Keratinocyte (primary cell): ENCODE results near the gene RPL34.

ENCODE experiments used
- EZH2 ChIP-seq: IDR thresholded peaks from one replicate; pipeline ENCODE4 v1.6.1; 2012; ENCODE audit warnings: inconsistent platforms, mild to moderate bottlenecking, low read length, moderate library complexity
- TF ChIP-seq, protein P1 (sequence below), 3 experiments: IDR thresholded peaks in 1 of 3; conservative IDR thresholded peaks in 1 of 3; optimal IDR thresholded peaks in 1 of 3; 2 replicates in 2 of 3; 3 replicates in 1 of 3; pipeline versions ENCODE3 to v1.5.1; 2011; ENCODE audit warnings: low read length in 3 of 3, mild to moderate bottlenecking in 3 of 3, moderate library complexity in 2 of 3, control low read depth in 1 of 3, inconsistent platforms in 1 of 3; ENCODE audit not compliant: insufficient read depth in 2 of 3; ENCODE audit errors: extremely low read depth in 1 of 3

DNA sequence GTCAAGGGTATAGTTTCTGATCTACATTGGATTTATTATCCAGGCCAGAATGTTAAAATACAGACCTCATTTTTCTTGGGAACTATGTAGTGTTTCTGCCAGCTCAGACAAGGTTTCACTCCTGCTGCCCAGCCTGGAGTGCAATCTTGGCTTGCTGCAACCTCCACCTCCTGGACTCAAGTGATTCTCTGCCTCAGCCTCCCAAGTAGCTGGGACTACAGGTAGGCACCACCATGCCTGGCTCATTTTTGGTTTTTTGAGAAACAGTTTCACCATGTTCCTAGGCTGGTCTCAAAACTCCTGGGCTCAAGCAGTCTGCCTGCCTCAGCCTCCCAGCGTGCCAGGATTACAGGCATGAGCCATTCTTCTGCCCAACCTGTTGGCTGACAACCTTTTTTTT is 5.7 kb downstream of the RPL34 start:
- TF ChIP-seq EZH2, result no peak
- TF ChIP-seq, protein P1, sequence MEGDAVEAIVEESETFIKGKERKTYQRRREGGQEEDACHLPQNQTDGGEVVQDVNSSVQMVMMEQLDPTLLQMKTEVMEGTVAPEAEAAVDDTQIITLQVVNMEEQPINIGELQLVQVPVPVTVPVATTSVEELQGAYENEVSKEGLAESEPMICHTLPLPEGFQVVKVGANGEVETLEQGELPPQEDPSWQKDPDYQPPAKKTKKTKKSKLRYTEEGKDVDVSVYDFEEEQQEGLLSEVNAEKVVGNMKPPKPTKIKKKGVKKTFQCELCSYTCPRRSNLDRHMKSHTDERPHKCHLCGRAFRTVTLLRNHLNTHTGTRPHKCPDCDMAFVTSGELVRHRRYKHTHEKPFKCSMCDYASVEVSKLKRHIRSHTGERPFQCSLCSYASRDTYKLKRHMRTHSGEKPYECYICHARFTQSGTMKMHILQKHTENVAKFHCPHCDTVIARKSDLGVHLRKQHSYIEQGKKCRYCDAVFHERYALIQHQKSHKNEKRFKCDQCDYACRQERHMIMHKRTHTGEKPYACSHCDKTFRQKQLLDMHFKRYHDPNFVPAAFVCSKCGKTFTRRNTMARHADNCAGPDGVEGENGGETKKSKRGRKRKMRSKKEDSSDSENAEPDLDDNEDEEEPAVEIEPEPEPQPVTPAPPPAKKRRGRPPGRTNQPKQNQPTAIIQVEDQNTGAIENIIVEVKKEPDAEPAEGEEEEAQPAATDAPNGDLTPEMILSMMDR (optimal IDR thresholded peaks at IDR 0.05 in 1 of 3, IDR thresholded peaks at IDR 0.05 in 1 of 3, conservative IDR thresholded peaks at IDR 0.05 in 1 of 3; ENCODE audit: extremely low read depth in 1 of 3, insufficient read depth in 2 of 3, low read length in 3 of 3), result no peak
